ENCODE results near the gene ZFAND6.
"Not testable (repeated sequence)": the region's sequence is repeated elsewhere in the genome, so short reads cannot be mapped to it uniquely, and the experiment has no call there.

Gene ZFAND6

GRCh38 chr15:80152180-80152895, 92.9 kb downstream of the ZFAND6 start:
- DNase-seq, result peak; percentile 95

GRCh38 chr15:80152896-80153876, 93.7 kb downstream of the ZFAND6 start, which contains the start of gene FAH:
FAH (plus strand) TSS chr15:80152999; CDS start chr15:80153055, 56 bp downstream.
- peak; percentile 56 for DNase-seq

GRCh38 chr15:80153900-80154299, 94.4 kb downstream of the ZFAND6 start:
- no peak for DNase-seq

GRCh38 chr15:80154336-80154735, 94.9 kb downstream of the ZFAND6 start:
- no peak for DNase-seq

- DNase-seq, result no peak
These were observed 95.5 kb downstream of the ZFAND6 start for GRCh38 chr15:80155001-80155377.

- DNase-seq, result not testable (repeated sequence)
These were observed 96.1 kb downstream of the ZFAND6 start for GRCh38 chr15:80155378-80156175.

GRCh38 chr15:80156176-80156720, 96.8 kb downstream of the ZFAND6 start:
- DNase-seq, result no peak

GRCh38 chr15:80157215-80157614, 97.7 kb downstream of the ZFAND6 start:
- DNase-seq, result no peak

GRCh38 chr15:80159301-80159700, 99.8 kb downstream of the ZFAND6 start:
- no peak for DNase-seq

GRCh38 chr15:80159811-80160569, 100.5 kb downstream of the ZFAND6 start:
- DNase-seq, result no peak

- peak; percentile 32 for DNase-seq
These were observed 101.2 kb downstream of the ZFAND6 start for GRCh38 chr15:80160570-80161156.

GRCh38 chr15:80161468-80162016, 102.1 kb downstream of the ZFAND6 start:
- no peak for DNase-seq

GRCh38 chr15:80162059-80162554, 102.6 kb downstream of the ZFAND6 start:
- DNase-seq, result no peak

GRCh38 chr15:80163217-80163616, 103.7 kb downstream of the ZFAND6 start:
- DNase-seq, result no peak

GRCh38 chr15:80163897-80164296, 104.4 kb downstream of the ZFAND6 start:
- no peak for DNase-seq

GRCh38 chr15:80167936-80168335, 108.5 kb downstream of the ZFAND6 start:
- DNase-seq, result no peak

- no peak for DNase-seq
These were observed 108.9 kb downstream of the ZFAND6 start for GRCh38 chr15:80168421-80168820.

GRCh38 chr15:80169768-80170357, 110.4 kb downstream of the ZFAND6 start:
- DNase-seq, result no peak

GRCh38 chr15:80170596-80170995, 111.1 kb downstream of the ZFAND6 start:
- DNase-seq, result no peak

- DNase-seq, result no peak
These were observed 112.3 kb downstream of the ZFAND6 start for GRCh38 chr15:80171787-80172186.

GRCh38 chr15:80172401-80172800, 112.9 kb downstream of the ZFAND6 start:
- no peak for DNase-seq

Data from CD4-positive, alpha-beta T cell treated with Interleukin-10 for 1 hour (primary cell).